NCI-H1694 (cell line): Measurements from ENCODE around the gene DONSON.
"Not testable (repeated sequence)": the region's sequence is repeated elsewhere in the genome, so short reads cannot be mapped to it uniquely, and the experiment has no call there.

Source experiments
- DNase-seq: peaks from one replicate; lab custom pipeline; 2025; lab: John Stamatoyannopoulos, UW

Gene DONSON, protein sequence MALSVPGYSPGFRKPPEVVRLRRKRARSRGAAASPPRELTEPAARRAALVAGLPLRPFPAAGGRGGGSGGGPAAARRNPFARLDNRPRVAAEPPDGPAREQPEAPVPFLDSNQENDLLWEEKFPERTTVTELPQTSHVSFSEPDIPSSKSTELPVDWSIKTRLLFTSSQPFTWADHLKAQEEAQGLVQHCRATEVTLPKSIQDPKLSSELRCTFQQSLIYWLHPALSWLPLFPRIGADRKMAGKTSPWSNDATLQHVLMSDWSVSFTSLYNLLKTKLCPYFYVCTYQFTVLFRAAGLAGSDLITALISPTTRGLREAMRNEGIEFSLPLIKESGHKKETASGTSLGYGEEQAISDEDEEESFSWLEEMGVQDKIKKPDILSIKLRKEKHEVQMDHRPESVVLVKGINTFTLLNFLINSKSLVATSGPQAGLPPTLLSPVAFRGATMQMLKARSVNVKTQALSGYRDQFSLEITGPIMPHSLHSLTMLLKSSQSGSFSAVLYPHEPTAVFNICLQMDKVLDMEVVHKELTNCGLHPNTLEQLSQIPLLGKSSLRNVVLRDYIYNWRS

DNA sequence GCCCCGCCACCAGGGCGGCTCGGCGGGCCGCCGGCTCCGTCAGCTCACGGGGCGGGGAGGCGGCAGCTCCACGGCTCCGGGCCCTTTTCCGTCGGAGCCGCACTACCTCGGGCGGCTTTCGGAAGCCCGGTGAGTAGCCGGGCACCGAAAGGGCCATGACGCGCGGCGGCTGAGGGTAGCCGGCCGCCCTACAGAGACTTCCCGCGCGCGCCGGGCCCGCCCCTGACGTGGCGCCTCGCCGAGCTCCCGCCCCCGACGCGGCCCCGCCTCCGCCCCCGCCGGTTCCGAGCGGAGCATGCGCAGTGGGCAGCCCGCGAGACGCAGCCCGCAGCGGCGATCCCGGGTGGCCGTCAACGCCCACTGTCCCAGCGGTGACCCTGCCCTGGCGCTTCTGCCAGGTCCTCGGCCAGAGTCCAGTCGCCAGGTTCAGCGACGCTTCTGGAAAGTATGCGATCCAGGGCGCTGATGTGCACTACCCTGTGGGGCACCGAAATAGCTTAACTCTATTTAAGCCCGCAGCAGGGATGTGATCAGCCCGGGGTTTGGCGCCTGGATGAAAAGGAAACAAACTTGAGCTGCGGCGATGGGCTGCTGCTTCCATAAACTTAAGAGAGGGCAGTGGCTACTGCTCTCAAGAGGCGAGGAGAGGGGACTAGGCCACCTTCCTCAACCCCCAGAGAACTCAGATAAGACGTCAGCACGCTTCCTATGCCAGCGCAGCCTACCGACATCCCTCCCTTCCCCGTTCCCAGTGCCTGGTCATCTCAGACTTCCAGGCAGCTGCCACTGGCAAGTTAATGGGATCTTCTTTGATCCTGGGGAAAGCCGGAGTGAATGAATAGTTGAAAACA lies at the start of gene DONSON:
Gene DONSON, minus strand, starts transcription at position 200 of the 851 bp plus-strand sequence. Its CDS starts 43 bp downstream, at position 157.
- peak; percentile 59 for DNase-seq

DNA sequence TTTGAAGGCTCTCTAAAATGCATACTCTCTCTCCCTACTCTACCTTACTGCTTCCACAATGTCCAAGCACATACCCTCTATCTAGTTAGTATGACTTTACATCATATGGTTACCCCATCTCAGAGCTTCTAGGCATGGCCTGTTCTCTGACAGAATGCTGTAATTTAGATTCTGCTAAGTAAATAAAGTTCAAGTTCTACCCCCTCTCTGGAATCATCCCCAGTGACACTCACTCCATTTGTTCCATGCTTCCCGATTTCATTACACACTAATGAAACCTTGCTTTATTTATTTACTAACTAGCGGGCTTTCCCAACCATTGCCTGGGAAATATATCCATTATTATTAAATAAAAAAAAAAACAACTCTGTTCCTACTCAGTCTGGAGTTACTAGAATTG lies 45.8 kb upstream of the DONSON start:
- no peak for DNase-seq

DNA sequence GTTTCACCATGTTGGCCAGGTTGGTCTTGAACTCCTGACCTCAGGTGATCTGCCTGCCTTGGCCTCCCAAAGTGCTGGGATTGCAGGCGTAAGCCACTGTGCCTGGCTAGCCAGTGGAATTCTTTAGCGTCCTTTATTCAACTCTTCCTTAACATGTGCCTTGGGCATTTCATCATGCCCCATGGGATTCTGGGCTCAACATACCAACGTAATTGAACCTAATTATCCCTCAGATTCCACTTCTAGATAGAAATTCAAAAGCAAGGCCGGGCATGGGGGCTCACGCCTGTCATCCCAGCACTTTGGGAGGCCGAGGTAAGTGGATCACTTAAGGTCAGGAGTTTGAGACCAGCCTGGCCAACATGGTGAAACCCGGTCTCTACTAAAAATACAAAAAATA lies 37.7 kb upstream of the DONSON start:
- not testable (repeated sequence) for DNase-seq

DNA sequence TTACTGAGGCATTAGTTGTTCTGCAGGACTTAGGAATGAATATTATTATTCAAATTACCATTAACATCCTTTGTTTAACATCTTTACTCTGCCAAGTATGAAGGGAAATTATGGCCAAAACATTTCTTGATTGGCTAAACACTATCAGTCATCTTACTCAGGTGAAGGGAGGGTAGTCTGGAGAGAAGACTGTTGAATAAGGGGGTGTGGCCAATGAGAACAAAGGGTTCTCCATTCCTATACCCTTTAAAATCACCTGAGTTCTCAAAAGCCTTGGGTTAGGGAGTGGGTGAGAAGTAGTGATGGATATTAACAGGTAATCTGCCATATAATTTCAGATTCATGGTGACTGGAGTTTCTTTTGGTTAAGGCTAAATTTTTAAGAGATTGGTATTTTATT lies 33.8 kb upstream of the DONSON start:
- DNase-seq: no peak

DNA sequence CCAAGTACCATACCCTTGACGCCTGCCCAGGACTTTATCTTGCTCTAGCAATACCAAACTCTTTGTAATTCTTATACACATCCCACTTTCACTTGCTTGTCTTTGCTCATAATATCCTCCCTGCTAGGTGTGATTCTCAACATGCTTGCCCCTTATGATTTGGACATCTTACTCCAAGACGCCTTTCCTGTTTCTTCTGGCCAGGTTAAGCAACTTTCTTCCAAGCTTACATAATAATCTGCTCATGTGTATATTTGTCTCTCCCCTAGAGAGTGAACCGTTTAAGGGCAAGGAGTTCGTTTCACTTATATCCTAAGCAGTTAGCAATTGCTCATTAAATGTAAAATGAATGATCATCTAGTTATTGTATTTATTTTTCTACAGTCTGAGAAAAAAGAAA lies 31.2 kb upstream of the DONSON start:
- no peak for DNase-seq

DNA sequence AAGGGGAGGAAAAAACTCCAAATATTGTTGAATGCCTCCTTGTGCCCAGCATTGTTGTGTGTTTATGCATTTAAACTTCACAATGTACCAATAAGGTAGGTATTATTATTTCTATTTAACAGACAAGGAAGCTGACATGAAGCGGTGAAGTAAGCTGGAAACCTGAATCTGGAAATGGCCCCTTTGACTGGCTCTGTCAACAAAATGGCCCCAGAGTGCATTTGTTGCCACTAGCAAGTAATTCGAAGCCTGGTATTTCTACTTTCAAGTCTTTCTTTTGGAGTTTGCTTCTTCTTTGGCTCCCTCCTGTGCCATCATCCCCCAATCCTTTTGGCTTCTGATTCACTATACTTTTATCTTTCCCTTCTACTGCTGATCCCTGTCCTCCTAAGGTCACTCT lies 29.9 kb upstream of the DONSON start:
- DNase-seq: no peak

DNA sequence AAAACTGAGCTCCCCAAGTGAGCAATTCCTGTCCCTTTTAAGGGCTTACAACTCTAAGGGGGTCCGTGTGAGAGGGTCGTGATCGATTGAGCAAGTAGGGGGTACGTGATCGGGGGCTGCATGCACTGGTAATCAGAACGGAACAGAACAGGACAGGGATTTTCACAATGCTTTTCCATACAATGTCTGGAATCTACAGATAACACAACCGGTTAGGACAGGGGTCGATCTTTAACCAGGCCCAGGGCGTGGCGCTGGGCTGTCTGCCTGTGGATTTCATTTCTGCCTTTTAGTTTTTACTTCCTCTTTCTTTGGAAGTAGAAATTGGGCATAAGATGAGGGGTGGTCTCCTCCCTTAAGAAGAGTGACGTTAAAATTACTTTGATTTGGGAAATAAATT lies 29.1 kb upstream of the DONSON start:
- DNase-seq: not testable (repeated sequence)

DNA sequence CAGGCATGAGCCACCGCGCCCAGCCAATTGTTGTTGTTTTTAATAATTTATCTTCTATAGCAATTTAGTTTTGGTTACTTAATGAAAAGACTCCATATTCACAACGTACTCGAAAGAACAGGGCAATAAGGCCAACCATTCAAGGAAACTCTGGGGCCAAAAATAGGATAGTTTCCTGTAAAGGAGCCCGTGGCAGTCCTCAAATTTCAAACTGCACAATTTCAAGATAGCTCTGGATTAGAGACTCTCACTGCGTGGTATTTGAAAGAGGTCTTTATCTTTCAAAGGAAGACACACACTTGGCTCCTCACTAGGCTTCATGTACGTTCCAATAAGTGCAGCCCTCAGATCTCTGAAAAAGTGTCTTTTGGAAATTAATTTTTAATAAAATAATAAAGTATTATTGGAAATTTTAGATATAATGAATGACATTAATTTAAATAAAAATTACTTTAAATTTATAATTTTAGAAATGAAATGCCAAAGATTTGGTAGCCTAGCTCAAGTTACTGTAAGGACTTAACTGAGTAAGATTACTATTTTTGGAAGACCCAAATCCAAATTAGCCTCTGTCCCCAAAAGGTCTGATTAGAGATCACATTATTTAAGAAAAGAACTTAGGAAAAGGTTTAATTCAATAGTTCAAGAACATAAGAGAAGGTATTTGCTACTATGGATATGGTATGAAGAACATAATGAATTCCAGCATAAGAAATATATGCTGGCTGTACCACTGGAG lies 22.7 kb upstream of the DONSON start:
- no peak for DNase-seq

DNA sequence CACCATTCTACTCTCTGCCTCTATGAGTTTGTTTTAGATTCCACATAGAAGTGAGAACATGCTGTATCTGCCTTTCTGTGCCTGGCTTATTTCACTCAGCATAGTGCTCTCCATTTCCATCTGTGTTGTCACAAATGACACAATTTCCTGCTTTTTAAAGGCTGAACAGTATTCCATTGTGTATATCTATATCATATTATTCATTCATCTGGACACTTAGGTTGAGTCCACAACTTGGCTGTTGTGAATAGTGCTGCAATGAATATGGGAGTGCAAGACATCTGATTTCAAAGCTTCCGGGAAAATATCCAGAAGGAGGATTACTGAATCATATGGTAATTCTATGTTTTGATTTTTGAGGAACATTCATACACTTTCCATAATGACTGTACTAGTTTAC lies 20.1 kb upstream of the DONSON start:
- DNase-seq: no peak

DNA sequence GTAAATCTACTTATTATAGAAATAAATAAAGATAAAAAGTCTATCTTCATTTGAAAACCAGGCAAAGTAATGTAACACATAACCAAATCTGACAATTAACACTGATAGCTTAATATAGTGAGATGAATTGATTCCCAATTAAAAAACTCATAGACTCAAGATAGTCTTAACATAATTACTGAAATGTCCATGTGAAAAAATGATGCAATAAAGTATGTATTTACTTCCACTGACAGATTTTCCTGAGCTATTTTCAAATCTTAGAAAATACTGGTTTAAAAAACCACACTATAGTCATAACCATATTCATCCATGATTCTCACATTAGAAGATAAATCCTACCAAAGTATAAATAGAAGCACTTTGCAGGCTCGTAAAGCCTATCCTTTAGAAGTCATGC lies 9.6 kb upstream of the DONSON start:
- DNase-seq: no peak

DNA sequence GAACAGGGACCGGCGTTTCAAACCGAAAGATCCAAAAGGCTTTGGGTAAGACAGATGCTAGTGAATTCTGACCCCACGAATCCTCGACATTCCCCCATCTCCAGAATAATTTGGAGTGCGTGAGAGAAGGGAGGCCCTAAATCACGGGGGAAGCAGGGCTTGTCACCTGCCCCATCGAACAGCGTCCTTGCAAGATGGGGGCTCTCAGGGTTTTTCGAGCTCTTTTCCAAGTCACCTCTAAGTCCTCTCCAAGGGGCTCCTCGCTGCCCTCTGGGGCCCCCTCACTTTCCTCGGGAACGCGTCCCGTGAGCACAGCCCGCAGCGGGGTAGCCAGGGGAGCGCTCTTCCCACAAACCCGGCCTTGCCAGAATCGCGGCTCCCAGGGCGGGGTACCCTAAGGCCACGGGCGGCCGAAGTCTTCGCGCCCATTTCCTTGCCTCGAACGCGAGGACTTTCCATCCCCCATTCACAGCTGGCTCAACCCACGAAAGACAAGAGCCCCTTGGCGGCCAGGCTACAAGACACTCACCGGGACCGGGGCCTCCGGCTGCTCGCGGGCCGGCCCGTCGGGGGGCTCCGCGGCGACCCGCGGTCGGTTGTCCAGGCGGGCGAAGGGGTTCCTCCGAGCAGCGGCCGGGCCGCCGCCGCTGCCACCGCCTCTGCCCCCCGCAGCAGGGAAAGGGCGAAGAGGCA lies 546 bp downstream of the DONSON start:
- DNase-seq: no peak

DNA sequence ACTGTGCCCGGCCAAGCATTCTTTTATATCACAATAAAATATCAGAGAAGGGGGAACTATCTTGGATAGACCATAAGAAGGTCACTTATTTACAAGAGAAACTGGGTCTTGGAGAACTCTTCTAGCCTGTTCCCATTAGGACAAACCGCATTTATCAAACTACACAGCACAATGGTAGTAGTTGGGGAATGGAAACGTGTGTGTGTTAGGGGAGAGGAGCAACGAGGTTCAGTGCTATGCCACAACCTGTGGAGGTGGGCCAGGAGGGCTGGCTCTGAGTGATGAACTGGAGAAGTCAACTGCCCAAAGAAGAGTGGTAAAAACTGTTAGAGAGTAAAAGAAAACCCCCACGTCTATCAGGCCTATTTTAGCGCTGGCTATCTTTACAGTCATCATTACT lies 1.6 kb downstream of the DONSON start:
- DNase-seq: no peak

DNA sequence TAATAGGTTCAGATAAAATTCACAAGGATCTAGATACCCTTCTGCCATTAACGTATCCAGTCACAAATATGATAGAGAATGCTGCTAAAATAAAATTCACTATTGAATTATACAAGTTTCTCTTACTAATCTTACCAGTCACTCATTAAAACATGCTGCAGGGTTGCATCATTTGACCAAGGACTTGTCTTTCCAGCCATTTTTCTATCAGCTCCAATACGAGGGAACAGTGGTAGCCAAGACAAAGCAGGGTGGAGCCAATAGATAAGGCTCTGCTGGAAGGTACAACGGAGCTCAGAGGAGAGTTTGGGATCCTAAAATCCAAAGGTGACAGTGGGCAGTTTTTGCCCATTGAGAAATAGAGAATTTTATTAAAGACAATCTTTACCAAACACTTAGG lies 4.0 kb downstream of the DONSON start:
- no peak for DNase-seq

DNA sequence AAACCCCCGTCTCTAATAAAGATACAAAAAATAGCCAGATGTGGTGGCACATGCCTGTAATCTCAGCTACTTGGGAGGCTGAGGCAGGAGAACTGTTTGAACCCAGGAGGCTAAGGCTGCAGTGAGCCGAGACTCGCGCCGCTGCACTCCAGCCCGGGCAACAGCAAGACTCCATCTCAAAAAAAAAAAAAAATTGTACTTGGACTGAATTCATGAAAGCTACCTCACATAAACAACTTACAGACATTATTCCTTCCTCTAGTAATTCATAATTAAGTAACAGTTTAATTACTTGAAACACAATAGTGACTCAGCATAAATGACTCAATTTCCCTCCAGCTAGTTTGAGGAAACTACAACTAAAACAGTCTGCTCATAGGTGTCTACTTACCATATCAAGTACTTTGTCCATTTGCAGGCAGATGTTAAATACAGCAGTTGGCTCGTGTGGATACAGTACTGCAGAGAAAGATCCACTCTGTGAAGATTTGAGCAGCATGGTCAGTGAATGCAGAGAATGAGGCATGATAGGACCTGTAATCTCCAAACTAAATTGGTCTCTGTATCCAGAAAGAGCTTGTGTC lies 9.4 kb downstream of the DONSON start:
- no peak for DNase-seq

DNA sequence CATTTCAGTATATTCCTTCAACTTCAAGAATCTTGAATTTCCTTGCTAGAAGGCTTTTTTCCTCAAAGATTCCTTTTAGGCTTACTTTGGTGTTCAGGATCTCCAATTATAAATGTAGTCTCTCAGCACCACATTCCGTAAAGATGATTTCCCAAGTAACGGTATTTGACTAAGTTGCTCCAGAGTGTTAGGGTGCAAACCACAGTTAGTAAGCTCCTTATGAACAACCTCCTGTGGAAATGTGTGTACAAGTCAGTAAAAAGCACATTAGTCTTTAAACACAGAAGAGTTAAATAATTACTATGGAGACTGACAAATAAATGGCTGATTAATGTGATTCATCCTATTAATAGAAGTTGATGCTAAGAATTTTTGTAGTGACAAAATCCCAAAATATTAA lies 10.3 kb downstream of the DONSON start:
- no peak for DNase-seq

DNA sequence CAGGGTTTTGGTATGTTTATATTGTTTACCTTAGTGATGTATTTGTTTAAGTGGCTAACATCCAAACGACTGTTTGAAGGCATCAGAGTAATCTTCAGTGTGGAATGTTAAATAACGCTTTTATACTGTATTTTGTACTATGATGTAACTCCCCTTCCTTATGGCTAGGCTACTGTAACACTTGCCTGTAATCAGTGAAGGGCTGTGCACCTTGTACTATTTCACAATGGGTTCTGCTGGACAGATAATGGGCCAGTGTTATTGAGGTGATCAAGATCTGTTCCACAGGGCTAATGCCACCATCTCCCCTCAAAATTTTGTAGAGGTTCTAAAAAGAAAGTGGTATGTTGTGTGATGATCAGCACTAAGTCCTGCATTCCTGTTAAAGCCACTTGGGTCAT lies 11.7 kb downstream of the DONSON start:
- DNase-seq: not testable (repeated sequence)

DNA sequence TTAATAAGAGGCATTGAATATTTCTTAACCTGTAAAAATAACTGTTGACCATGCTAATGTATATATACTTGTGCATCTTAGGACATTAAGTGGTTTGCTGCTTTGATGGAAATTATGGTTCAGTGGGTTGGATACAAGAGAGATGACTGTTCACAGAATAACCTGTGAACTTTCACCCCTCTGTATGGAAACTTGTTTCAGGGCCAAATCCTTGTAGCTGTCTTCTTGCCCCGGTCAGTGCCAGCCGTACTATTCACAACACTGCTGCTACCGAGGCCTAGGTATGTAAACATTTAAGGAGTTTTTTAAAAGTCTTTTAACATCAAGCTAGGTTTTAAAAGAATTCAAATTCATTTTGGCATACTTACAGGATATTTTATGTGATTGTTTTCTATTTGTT lies 16.1 kb downstream of the DONSON start:
- no peak for DNase-seq

DNA sequence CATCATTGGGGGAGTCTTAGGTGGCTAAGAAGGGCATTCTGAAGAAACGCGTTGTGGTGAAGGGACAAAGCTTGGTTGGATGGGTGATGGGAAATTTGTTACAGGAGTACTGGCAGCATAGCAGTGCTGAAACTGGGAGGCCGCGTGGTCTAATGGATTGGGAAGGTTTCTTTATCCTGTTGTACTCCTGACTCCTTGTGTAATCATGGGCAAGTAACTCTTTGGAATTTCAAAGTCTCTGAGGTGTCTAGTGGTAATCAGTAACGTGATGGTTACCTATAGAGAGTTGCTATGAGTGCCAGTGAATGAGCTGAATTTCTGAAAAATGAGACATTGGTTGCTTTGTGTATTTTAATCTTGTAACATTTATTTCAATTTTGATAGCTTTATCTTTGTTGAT lies 18.5 kb downstream of the DONSON start:
- no peak for DNase-seq

DNA sequence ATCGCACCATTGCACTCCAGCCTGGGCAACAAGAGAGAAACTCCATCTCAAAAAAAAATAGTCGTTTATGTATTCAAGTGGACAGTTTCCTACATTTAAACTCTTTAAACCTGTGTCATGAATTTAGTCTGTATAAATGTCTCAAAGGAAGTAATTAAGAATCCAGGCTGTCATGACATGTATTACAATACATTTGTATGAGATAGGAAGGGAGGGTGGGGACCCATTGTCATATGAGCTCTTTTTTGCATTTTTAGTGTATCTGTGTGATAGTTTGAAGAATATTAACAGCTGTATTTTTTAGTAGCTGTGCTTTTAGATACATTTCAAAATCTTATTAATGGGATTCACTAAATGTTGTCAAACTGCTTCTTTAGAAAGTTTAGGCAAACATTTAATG lies 20.0 kb downstream of the DONSON start:
- no peak for DNase-seq

DNA sequence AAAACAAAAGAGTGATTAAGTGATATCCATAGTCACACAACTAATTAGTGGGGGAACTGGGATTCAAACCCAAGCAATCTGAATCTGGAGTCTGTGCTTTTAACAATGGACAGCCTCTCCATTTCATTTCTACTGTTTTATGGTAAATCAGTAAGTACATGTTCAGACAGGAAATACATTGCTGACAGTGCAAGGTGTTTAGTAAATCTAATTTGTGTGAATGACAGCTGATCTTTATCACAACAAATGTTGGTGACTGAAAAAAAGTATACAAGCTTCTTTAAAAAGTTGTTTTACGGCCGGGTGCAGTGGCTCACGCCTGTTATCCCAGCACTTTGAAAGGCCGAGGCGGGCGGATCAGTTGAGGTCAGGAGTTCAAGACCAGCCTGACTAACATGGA lies 20.6 kb downstream of the DONSON start:
- no peak for DNase-seq

DNA sequence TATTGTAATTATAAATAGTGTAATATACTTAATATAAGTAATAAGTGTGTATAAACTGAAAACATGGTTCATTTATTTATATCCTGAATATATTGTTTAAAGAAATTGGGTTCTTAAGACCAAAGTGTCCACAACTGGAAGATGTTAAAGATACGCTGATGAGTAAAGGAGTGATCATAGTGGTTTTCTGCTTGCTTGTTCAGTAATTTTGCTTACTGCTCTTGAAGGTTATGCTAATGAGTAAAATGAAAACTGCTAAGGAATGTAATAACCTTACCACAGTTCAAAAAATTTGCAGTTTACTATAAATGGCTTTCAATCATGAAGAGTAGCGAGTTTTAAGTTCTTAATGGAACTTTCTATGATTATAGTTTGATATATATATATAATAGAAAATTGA lies 22.0 kb downstream of the DONSON start:
- no peak for DNase-seq
